ENCODE results near the gene TFPI.

- TF ChIP-seq, protein P1, sequence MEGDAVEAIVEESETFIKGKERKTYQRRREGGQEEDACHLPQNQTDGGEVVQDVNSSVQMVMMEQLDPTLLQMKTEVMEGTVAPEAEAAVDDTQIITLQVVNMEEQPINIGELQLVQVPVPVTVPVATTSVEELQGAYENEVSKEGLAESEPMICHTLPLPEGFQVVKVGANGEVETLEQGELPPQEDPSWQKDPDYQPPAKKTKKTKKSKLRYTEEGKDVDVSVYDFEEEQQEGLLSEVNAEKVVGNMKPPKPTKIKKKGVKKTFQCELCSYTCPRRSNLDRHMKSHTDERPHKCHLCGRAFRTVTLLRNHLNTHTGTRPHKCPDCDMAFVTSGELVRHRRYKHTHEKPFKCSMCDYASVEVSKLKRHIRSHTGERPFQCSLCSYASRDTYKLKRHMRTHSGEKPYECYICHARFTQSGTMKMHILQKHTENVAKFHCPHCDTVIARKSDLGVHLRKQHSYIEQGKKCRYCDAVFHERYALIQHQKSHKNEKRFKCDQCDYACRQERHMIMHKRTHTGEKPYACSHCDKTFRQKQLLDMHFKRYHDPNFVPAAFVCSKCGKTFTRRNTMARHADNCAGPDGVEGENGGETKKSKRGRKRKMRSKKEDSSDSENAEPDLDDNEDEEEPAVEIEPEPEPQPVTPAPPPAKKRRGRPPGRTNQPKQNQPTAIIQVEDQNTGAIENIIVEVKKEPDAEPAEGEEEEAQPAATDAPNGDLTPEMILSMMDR (IDR thresholded peaks at IDR 0.05) = no peak
- TF ChIP-seq SIN3A (IDR thresholded peaks at IDR 0.05; ENCODE audit: borderline replicate concordance, insufficient read depth, low read depth, low read length) = no peak
- TF ChIP-seq POLR2AphosphoS5 (IDR thresholded peaks at IDR 0.05; ENCODE audit: low read depth, low read length) = no peak
- no peak for TF ChIP-seq REST (IDR thresholded peaks at IDR 0.05; ENCODE audit: insufficient read depth in 1 of 2, low read depth in 2 of 2, low read length in 1 of 2)
- TF ChIP-seq TCF7L2 (IDR thresholded peaks at IDR 0.05; ENCODE audit: low read depth, low read length) = no peak
Measured at GRCh38 chr2:187526792-187527191, 27.4 kb downstream of the TFPI start.

Data from Panc1 (cell line).